Colon (tissue), 2 donors: Measurements from ENCODE around the gene ROR1.
"Not testable (repeated sequence)": the region's sequence is repeated elsewhere in the genome, so short reads cannot be mapped to it uniquely, and the experiment has no call there.

Source experiments
- FAIRE-seq: peaks from 2 replicates; lab custom pipeline; 2012; peaks lifted over from hg19 to GRCh38; lab: Jason Lieb, UNC
- donor health status: control.
- donor health status: control.

The ROR1 gene

DNA sequence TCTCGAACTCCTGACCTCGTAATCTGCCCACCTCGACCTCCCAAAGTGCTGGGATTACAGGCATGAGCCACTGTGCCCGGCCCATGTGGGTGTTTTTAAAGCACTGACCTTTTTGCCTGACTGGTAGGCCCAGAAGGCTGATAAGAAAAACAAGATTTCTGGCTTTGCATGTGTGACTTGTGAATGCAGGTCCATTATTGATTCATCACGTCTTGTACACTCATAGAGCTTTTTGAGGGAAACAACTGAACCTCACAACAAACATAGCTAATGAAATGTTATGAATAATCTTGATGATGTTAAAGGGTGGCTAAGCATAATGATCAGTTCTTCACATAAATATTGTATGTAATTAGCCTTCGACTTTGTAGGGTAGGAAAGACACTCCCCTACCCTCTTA, 288.7 kb downstream of the ROR1 start:
- FAIRE-seq = no peak

DNA sequence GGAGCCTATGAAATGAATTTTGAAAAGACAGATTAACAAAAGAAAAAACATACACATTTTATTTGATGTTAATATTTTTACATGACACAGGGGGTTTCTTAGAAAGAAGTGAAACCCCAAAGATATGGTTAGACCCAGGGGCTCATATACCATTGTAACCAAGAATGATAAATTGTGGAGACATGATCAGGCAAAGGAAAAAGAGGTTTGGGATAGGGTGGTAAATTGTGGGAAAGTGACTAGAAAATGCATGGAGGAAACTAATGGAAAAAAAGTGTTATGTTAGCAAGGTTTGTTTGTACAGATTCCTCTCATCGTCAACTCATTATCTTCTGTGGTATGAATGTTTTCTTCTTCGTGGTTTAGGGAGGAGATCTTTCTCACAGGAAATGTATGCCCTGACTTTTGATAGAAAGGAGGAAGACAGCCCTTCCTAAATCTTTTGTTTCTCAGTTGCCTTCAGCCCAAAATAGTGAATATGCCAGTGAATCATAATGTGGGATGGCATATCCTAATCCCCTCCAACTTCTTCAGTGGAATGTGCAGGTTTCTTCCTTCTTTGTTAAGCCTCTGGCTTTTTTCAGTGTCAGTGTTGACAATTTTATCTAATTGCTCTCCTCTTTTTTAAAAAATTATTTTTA, 289.2 kb downstream of the ROR1 start:
- no peak for FAIRE-seq

DNA sequence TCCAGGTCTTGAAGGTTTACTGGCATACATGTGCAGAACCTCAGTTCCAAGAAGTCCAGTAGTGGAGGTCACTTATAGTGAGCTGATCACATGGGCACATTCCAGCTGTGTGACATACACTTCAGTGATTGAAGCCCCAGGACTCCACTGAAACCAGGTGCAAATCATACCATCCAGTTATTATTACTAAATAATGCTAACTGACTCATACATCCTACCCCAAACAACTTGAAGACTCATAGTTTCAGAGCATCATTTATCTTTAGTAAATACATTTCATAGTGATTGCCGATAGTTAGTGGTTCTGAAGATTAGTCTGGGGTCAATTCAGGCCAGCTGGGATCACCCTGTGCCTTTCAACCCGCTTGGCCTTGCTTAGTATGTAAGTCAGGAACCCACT, 291.8 kb downstream of the ROR1 start:
- FAIRE-seq = no peak

DNA sequence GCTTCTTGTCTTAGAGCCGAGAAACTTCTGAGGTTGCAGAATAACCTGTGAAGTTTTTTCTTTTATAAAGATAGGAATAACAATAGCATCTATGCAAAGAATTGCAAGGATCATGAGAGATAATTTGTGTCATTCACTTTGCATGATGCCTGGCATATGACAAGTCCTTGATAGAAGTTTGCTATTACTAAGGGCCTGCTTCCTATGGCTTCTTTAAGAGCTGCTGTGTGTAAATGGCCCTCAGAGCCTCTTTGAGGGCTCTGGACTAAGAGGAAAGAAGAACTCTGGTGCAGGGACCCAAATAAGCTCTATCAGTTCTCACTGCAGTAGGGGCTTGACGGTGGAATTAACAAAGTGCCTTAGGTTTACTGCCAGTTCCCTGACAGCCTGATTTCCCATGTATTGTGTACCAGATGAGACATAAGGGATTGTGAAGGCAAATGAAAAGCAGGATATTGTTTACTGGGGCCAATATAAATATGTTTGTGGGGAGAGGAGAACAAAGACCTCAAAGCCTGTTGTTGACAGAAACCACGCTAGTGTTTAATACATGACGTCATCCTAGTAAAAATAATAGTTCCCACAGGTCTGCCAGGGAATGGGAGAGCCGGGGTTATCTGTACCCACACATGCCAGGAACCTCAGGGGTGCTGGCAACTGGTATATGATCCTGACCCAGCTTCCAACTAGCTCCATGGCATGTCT, 298.4 kb downstream of the ROR1 start:
- FAIRE-seq = no peak

DNA sequence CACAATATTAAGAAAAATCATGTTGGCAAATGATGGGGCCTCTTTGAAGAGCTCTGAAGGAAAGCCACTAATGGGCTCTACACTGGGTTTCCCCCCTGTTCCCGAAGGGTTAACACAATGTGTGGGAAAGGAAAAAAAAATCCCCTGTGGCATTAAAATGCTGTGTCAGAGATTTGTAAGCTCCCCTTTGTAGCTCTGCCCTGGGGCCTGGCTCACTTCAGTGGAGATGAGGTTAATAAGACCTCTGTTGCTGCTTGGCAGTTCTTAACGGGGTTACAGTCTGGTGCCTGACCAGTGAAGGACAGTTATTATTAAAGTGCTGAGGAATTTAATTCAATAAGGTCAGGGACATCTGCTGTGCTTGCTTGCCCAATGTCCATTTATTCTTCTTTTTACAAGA, 299.9 kb downstream of the ROR1 start:
- FAIRE-seq = no peak

DNA sequence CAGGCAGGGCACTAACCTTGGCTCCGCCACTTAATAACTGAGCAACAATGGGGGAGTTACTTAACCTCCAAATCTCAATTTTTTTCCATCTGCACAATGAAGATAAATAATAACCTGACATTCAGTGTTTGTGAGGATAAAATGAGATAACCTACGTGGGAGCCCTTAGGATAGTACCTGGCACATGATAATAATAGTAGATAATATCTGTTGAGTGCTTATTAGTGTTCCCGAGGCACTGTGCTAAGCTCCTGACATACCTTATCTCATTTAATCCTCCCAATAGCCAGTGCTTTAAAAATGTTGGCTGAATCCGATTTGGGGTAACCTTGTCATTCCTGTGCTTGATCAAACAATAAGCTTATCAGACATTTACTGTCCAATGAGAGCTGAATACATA, 300.9 kb downstream of the ROR1 start:
- FAIRE-seq = no peak

DNA sequence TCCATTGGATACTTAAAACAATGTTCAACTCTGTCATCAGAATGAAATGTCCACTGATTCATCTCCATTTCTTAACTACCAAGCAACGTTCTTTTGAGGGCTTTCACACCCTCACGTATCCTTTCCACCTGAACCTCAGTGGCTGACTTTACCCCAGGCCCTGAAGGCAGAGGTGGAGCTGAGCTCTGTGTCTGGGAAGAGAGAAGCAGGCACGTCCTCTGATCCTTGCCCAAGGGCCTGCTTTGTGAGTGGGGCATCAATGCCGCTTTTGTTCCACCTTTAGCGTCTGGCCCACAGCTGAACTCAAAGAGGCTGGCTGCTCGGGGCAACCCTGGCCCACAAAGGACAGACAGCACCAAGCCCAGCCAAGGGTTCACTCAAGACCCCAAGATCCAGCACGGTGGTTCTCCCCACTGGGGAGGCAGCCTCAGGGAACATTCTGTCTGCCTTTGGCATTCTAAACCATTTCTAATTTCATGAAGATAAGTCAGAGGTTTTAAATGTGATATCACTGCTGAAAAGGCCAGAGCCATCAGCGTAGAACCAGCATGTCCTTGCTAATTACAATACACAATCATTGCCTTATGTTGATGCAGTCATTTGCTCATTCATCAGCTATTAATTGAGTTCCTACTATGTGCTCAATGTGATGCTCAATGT, 303.6 kb downstream of the ROR1 start:
- no peak for FAIRE-seq

DNA sequence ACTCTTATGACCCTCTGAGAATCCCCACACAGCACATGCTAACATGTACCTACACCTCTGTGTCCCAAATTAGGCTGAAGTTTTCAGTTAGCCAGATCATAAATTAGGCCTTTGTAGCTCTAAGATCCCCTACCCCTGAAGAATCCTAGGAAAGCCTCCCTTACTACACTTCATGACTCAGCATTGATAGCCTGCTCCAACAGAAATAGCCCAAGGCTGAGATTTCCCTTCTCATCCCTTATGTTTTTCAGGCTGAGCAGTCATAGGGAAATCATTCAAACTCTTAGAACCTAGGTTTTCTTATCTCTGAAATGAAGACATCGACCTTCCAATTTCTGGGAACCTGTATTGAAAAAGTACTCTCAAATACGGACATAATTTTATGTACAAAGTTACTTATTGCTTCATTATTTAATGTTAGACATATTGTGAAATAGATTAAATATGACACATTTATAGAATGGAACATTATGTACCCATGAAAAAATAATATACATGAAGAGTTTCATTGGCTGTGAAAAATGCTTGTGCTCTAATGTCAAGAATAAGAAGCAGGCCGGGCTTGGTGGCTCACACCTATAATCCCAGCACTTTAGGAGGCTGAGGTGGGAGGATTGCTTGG, 307.2 kb downstream of the ROR1 start:
- FAIRE-seq = no peak

DNA sequence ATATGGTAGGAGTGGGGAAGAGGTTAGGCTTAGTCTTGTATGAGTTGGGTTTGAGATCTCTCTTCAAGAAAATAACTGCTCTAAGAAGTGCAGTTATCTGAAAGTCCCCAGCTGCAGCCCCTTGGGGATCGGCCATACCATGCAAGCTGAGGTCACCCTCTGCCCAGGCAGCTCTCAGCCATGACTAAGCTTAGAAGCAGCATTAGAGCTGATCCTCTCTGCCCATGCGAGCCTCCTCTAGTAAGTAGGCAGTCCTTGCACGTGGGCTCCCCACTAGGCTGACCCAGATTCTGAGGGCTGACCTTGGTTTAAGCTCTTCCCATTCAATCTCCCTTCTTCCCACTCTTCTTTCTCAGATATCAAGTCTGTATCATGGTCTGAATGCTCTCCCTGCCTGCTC, 308.6 kb downstream of the ROR1 start:
- FAIRE-seq = no peak

DNA sequence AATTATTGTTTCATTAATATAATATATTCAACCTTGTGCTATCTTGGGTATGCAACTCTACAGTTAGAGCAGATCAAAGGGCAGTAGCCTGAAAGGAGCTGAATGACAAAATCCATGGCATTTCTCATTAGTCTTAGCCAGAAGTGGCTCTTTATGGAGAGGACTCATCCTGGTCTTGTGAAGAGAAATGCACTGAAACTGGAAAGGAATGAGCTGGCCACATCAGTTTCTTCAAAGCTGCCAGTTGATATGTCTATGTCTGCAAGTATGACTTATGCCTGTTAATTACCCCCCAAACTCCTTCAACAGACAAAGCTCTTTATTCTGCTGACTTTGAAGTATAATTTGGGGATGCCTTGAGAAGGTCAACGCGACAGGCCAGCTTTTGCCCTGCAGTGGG, 310.6 kb downstream of the ROR1 start:
- FAIRE-seq = no peak

DNA sequence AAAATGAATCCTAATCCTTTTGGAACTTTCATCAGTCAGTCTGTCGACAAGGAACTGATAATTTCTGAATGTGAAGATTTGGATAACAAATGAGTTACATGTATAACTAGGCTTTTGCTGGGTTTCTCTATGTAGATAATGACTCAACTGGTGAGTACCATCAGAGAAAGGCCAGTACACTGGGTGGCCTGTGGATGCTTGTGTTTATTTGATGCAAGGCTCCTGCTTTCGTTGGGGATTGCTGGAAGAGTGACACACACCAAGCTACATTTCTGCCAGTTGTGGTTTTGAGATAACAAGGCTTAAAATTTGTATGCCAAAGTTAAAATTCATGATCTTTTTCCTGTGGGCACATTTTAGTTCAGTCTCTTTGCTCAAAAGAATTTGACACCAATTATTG, 314.0 kb downstream of the ROR1 start:
- FAIRE-seq = no peak

DNA sequence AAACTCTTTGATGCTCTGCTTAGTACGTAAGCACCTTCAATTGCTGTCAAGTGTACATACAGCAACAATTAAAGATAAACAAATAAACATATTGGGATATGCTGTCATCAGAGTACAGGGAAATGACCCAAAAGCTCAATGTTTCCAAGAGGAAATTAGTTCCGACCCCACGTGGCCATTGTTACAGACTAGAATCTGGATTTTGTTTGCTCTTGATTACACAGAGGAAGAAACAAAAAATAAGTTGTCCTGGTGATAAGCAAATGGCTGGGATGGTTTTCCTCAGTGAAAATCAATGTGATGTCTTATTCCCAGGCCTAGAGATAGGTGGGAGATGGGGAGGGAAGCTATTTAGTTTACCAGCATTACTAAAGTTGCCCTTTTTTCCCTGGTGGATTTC, 316.6 kb downstream of the ROR1 start:
- no peak for FAIRE-seq

DNA sequence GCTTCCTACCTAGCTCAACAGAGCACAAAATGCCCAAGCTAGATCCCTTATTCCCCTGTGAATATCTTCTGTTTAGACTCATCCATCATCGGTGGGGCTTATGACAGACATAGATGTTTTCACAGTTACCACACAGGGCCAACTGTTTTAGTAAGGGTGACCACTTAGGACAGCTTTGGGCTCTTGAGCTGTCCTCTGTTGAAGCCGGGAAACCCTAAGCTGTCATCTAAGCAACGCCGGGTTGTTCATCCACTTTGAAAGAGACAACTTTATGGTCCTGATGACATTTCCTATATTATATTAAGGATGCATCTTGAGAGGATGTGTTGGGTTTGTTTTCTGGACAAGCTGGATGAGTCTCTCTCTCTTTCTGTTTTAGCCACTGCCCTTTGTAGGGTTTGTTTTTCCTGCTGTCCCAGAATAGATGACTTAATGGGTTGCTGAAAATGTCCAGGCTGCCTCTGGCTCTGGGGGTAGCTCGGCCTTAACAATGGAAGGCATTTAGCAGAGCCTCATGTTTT, 319.1 kb downstream of the ROR1 start:
- FAIRE-seq = no peak

DNA sequence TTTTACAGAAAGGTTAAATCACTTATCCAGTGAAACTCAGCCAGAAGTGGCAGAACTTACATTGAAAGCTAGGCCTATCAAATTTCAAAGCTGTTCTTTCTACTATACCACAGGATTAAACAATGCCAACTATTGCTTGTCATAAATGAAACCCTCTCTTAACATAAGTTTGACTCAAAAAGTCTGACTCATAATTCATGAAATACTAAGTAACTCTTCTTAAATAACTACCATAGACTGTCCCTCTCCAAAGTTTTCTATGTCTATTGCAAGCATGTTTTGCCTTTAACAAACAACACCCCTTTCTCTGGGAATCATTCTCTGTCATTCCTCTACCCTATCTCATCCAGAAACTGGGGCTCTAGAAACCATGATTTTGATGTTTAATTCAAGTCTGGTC, 320.1 kb downstream of the ROR1 start:
- FAIRE-seq = no peak

DNA sequence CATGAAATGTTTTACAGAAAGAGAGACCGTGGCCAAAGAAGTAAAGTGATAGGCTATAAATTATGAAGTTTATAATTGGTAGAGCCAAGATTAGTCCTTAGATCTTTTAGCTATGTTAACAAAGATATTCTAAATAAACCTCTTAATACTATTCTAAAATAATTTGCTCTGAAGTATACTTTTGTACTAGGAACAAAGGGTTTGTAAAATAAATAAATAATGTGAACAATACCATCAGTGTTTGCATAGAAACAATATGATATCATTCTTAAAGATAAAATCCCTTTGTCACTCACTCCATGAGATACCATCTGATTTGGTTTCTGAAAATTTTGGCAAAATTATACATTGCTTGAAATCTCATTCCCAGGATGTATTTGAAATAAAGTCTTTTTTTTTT, 322.0 kb downstream of the ROR1 start:
- FAIRE-seq = no peak

DNA sequence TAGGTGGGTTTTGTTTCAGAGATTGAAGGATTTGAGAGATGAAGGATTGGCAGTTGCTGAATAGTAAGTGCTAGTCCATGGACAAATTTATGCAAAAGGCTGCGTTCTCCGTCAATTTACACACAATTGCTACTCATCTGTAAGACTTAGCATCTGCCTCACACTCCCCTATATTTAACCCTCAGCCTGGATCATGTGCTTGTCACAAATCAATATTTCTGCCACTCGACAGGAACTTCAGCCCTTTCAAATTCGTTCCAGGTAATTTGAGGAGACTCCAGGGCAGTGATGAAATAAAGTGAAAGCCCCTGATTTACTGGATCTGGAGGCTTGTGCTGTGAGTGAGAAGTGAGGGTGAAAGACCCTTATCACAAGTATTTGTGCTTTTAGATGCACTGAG, 324.0 kb downstream of the ROR1 start:
- no peak for FAIRE-seq

DNA sequence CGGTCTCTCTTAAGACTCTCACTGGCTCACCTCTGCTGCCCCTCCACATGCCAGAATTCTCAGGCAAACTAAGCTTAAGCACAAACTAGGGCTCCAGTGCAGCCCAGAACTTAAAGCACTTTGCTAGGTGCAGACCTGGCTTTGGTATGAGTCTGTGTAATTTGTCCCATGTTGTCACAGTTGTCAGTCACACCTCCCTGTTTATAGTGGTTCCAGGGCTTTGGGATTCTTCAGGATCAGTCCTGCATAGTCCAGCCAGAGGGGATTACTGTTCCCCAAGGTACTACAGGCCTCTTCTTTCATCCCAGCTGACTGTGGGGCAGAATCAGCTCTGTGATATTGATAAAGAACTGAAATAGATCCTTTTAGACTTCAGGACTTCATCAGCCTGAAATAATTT, 324.6 kb downstream of the ROR1 start:
- no peak for FAIRE-seq

DNA sequence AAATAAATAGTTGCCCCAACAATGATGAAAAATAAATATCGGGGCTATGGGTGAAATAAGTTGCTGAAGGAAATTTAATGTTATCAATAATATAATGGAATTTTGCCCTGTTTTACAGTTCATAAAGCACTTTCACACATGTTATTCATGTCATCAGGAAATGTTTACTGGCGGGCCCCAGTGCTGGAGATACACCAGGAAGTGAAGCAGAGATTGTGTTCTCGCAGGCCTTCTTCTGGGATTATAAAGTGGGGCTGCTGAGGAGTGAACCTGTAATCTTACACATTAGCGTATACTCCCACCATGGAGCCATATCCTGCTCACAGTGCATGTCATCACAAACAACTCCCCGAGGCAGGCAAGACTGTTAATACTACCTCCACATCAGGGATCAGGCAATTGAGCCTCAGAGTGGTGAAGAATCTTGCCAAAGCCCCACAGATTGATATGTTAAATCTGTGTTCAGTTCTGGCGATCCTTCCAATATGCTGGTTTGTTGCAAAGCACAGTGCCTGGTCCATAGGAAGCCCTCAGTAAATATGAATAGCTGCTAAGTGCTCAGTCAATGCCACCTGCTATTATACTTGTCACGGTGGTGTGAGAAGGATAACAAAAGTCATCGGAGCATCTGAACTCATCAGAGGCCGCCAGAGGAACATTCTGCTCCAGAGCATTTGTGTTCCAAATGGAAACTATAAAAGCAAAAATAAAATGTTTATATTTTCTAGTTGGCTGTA, 325.2 kb downstream of the ROR1 start:
- no peak for FAIRE-seq

DNA sequence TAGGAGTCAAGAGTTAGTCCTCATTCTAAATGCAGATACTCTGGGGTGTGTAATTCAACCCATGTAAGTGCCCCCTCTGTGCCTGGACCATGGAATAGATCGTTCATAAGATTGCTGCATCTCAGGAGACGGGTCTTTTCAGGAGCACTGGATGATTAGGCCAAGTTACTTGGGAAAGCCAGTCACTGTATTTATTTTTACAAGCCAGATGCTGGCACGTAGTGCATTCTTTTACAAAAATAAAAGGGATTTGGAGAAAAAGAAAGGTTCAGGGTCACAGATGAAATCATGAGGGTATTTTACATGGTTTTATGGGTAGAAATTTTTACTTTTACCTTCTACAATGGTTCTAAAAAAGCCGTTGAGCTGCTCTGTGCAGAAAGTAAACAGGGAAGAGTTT, 327.0 kb downstream of the ROR1 start:
- FAIRE-seq = no peak

DNA sequence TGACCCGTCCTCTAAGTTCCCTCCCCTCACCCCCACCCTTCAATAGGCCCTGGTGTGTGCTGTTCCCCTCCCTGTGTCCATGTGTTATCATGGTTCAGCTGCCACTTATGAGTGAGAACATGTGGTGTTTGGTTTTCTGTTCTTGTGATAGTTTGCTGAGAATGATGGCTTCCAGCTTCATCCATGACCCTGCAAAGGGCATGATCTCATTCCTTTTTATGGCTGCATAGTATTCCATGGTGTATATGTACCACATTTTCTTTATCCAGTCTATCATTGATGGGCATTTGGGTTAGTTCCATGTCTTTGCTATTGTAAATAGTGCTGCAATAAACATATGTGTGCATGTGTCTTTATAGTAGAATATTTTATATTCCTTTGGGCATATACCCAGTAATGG, 330.8 kb downstream of the ROR1 start:
- FAIRE-seq = not testable (repeated sequence)

DNA sequence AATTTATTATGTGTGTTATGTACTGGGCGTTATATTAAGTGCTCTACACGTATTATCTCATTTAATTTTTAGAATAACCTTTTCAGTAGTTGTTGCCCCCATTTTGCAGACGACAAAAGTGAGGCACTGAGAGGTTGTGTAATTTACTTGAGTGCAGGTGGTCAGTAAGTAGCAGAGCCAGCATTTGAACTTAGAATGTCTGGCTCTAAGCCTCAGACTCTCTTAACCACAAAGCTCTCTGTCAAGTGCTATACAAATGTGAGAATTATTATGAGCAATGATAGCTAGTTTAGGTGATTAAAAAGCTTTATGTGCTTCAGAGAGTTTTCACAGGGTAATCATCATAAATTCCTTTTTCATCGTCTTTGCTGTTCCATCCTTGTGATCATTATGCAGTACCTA, 333.3 kb downstream of the ROR1 start:
- no peak for FAIRE-seq

DNA sequence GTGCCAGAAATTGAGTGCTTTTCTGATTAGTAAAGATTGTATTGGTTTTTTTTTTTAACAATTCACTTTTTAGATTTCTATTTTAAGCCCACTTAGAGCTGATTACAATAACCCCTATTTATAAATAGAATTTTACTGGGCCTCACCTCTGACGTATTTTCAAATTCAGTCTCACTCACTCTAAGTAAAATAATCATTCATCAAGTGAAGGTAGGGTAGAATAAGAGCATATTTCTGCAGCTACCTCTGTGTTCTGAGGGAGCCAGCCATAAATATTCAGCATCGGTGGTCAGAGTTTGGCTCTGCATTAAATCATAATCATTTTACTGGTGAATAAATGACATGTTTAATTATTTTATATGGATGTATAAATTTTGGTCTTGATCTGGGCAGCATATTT, 333.8 kb downstream of the ROR1 start:
- FAIRE-seq = no peak
